ENCODE results near the gene ERVMER34-1. TPM values are rescaled to one million over a fixed set of nuclear protein-coding genes. Genes with fewer than 3 reads are reported as not detected.

The ERVMER34-1 gene
- total RNA-seq, 5 donors from 2014 or later (not counting 1 experiment from before 2014, with no cell fraction given) = not detected

DNA sequence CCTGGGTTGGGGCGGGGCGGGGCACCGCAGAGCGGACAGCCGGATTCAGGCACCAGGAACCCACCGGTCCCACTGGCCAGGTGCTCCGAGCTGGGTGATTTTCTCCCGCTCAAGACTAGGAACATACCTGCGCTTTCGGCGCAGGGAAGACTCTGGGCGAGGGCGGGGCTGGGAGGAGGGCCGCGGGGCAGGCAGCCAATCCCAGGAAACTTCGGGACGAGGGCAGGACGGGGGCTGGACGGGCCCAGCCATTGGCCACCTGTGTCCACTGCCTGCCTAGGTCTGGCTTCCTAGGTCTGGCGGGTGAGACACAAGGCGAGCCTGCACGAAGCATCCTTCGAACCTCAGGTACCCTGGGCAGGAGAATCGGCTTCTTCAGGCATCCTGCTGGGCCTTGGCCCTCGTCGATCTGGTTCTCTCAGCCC is 274 bp upstream of the ERVMER34-1 start:
- peaks cover 54 to 68% of the 10 kb centered on the region in 2 donors for H3K27me3 Mint-ChIP-seq
- ChIA-PET CTCF (no interaction called here), POLR2A (interaction anchor here in 1 of 2 donors (0.6 kb wide), 1 partner anchor 24 kb away, joined by 3 read pairs; no protein-coding TSS in a partner anchor)
- H3K27me3 ChIP-seq (replicated peaks in 1 of 2; ENCODE audit: control insufficient read depth in 2 of 2, extremely low read depth in 1 of 2, insufficient read depth in 2 of 2, low read length in 1 of 2) = peaks cover 12 to 41% of the 10 kb centered on the region in 2 experiments
- DNase-seq = no peak
- peak in 2 of 4 experiments; percentile 19 to 24 for ATAC-seq (replicated peaks in 1 of 4)
- peaks cover 3% of the 10 kb centered on the region for H3K36me3 Mint-ChIP-seq
- H3K4me3 ChIP-seq (ENCODE audit: control insufficient read depth in 1 of 2, extremely low read depth in 1 of 2, low read length in 1 of 2) = peak overlapping the region; percentile 30 to 67
- H3K4me1 Mint-ChIP-seq = peaks cover 6 to 15% (median 10%) of the 10 kb centered on the region in 3 donors
- no peak overlapping the region for H3K27ac ChIP-seq (ENCODE audit: low read length)
- H3K9me3 ChIP-seq = no peaks in the 10 kb centered on the region
- peak overlapping the region; percentile 63 to 73 (median 64) for H3K4me3 Mint-ChIP-seq
- WGBS (ENCODE audit: insufficient coverage) = 15% methylated on average over 26 of the region's 26 CpGs
- H3K4me1 ChIP-seq (ENCODE audit: control insufficient read depth in 1 of 2, extremely low read depth in 1 of 2, insufficient read depth in 2 of 2, low read length in 2 of 2) = peaks cover 2 to 12% of the 10 kb centered on the region in 2 experiments
- H3K27ac Mint-ChIP-seq = no peak overlapping the region
- no peaks in the 10 kb centered on the region for H3K9me3 Mint-ChIP-seq
- H3K36me3 ChIP-seq (ENCODE audit: control insufficient read depth in 2 of 2, extremely low read depth in 1 of 2, insufficient read depth in 1 of 2, low read length in 1 of 2) = no peaks in the 10 kb centered on the region

DNA sequence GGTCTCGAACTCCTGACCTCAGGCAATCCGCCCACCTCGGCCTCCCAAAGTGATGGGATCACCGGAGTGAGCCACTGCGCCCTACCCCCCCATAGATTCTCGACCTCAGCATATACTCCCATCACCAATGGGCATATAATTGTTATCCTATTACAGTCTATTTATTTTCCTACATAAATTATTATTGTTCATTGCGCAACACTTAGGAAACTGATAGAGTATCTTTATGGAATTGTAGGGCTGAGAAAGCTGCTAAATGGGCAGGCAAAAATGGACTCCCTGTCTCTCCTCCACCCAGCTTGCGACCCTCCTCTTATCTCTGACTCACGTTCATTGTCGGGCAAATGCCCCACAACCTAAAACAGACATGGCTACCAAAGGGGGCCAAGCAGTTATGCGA is 1.0 kb downstream of the ERVMER34-1 start:
- Histone ChIP-seq H3K4me1 (ENCODE audit: control insufficient read depth in 1 of 2, extremely low read depth in 1 of 2, insufficient read depth in 2 of 2, low read length in 2 of 2) (peaks cover 2 to 12% of the 10 kb centered on the region in 2 experiments), H3K27ac (ENCODE audit: low read length) (no peak overlapping the region), H3K27me3 (replicated peaks in 1 of 2; ENCODE audit: control insufficient read depth in 2 of 2, extremely low read depth in 1 of 2, insufficient read depth in 2 of 2, low read length in 1 of 2) (peaks cover 12 to 39% of the 10 kb centered on the region in 2 experiments), H3K36me3 (ENCODE audit: control insufficient read depth in 2 of 2, extremely low read depth in 1 of 2, insufficient read depth in 1 of 2, low read length in 1 of 2) (no peaks in the 10 kb centered on the region), H3K4me3 (ENCODE audit: control insufficient read depth in 1 of 2, extremely low read depth in 1 of 2, low read length in 1 of 2) (peak overlapping the region in 1 of 2 donors; percentile 23), H3K9me3 (no peaks in the 10 kb centered on the region)
- peaks cover 6 to 15% (median 10%) of the 10 kb centered on the region in 3 donors for H3K4me1 Mint-ChIP-seq
- WGBS (ENCODE audit: insufficient coverage) = 100% methylated on average over 3 of the region's 11 CpGs
- ATAC-seq (replicated peaks in 1 of 4) (no peak), DNase-seq (no peak)
- H3K4me3 Mint-ChIP-seq = peak overlapping the region; percentile 63 to 73 (median 66)
- peaks cover 3% of the 10 kb centered on the region for H3K36me3 Mint-ChIP-seq
- H3K27ac Mint-ChIP-seq = no peak overlapping the region
- H3K27me3 Mint-ChIP-seq = peaks cover 51 to 64% of the 10 kb centered on the region in 2 donors
- CTCF ChIA-PET = no interaction called here
- H3K9me3 Mint-ChIP-seq = no peaks in the 10 kb centered on the region
- POLR2A ChIA-PET = interaction anchor here in 1 of 2 donors (0.6 kb wide), 1 partner anchor 9 kb away, joined by 3 read pairs; no protein-coding TSS in a partner anchor

DNA sequence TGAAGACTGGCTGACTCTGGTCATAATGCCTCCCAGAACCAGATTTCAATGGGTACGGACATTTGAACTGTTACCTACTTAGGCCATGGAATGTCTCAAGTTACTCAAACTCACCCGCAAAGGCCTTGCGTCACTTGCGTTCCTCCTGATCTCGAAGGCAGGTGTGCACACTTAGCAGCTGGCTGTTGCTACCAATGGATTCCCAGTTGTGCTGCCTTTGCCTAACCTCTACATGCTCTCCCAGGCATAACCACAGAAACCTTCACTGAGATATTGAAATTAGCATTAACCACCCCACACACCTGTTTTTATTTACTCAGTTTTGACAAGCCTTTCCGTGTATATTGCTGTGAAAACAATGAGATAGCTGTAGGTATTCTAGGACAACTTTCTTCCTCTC is 2.8 kb downstream of the ERVMER34-1 start:
- no peak overlapping the region for H3K27ac Mint-ChIP-seq
- no peak for DNase-seq
- Histone ChIP-seq H3K27ac (ENCODE audit: low read length) (no peak overlapping the region), H3K27me3 (replicated peaks in 1 of 2; ENCODE audit: control insufficient read depth in 2 of 2, extremely low read depth in 1 of 2, insufficient read depth in 2 of 2, low read length in 1 of 2) (peaks cover 12 to 39% of the 10 kb centered on the region in 2 experiments), H3K9me3 (no peaks in the 10 kb centered on the region), H3K4me3 (ENCODE audit: control insufficient read depth in 1 of 2, extremely low read depth in 1 of 2, low read length in 1 of 2) (no peak overlapping the region), H3K36me3 (ENCODE audit: control insufficient read depth in 2 of 2, extremely low read depth in 1 of 2, insufficient read depth in 1 of 2, low read length in 1 of 2) (no peaks in the 10 kb centered on the region), H3K4me1 (ENCODE audit: control insufficient read depth in 1 of 2, extremely low read depth in 1 of 2, insufficient read depth in 2 of 2, low read length in 2 of 2) (peaks cover 2 to 12% of the 10 kb centered on the region in 2 experiments)
- ATAC-seq (replicated peaks in 1 of 4) = no peak
- no peaks in the 10 kb centered on the region for H3K9me3 Mint-ChIP-seq
- POLR2A ChIA-PET = interaction anchor here in 1 of 2 donors (0.6 kb wide), 1 partner anchor 362 kb away, joined by 4 read pairs; no protein-coding TSS in a partner anchor
- CTCF ChIA-PET = interaction anchor here in 1 of 2 donors (0.6 kb wide), 1 partner anchor 915 kb away, joined by 4 read pairs; no protein-coding TSS in a partner anchor
- H3K36me3 Mint-ChIP-seq = peaks cover 3% of the 10 kb centered on the region
- H3K27me3 Mint-ChIP-seq = peaks cover 40 to 62% of the 10 kb centered on the region in 2 donors
- H3K4me3 Mint-ChIP-seq = no peak overlapping the region
- 89% methylated on average over 5 of the region's 6 CpGs for WGBS (ENCODE audit: insufficient coverage)
- H3K4me1 Mint-ChIP-seq = peaks cover 6 to 15% (median 10%) of the 10 kb centered on the region in 3 donors

DNA sequence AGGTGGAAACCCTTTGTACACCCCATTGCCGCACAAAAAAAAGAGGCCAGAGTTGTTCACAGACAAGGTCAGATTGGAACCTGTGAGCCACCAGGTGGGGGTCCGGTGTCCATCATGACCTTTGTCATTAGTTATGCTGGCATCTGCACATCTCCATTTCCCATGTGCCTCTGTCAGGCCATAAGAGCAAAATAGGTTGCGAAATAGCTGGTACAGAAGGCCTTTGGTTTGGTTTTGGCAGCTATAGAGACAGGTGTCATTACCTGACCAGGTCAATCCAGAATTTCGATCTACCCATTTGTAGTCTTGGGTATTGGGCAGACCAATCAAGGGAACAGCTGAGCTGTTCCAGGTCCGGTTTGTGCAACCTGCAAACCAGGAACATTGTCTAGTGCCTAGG is 6.6 kb downstream of the ERVMER34-1 start:
- no peaks in the 10 kb centered on the region for H3K4me1 Mint-ChIP-seq
- H3K36me3 Mint-ChIP-seq = peaks cover 1% of the 10 kb centered on the region
- ATAC-seq (replicated peaks in 1 of 4) (no peak), DNase-seq (no peak)
- peaks cover 20 to 26% of the 10 kb centered on the region in 2 donors for H3K27me3 Mint-ChIP-seq
- no peaks in the 10 kb centered on the region for H3K9me3 ChIP-seq
- no peaks in the 10 kb centered on the region for H3K36me3 ChIP-seq (ENCODE audit: control insufficient read depth in 2 of 2, extremely low read depth in 1 of 2, insufficient read depth in 1 of 2, low read length in 1 of 2)
- no peak overlapping the region for H3K4me3 ChIP-seq (ENCODE audit: control insufficient read depth in 1 of 2, extremely low read depth in 1 of 2, low read length in 1 of 2)
- no peaks in the 10 kb centered on the region for H3K4me1 ChIP-seq (ENCODE audit: control insufficient read depth in 1 of 2, extremely low read depth in 1 of 2, insufficient read depth in 2 of 2, low read length in 2 of 2)
- H3K27me3 ChIP-seq (replicated peaks in 1 of 2; ENCODE audit: control insufficient read depth in 2 of 2, extremely low read depth in 1 of 2, insufficient read depth in 2 of 2, low read length in 1 of 2) = peaks cover 1 to 12% of the 10 kb centered on the region in 2 experiments
- ChIA-PET POLR2A (no interaction called here), CTCF (no interaction called here)
- no peak overlapping the region for H3K27ac Mint-ChIP-seq
- 67% methylated on average over 2 of the region's 5 CpGs for WGBS (ENCODE audit: insufficient coverage)
- no peak overlapping the region for H3K27ac ChIP-seq (ENCODE audit: low read length)
- H3K4me3 Mint-ChIP-seq = no peak overlapping the region
- no peaks in the 10 kb centered on the region for H3K9me3 Mint-ChIP-seq

GRCh38 chr4:52743444-52744019 is 7.7 kb downstream of the ERVMER34-1 start:
- no peaks in the 10 kb centered on the region for H3K4me1 Mint-ChIP-seq
- H3K36me3 ChIP-seq (ENCODE audit: control insufficient read depth in 2 of 2, extremely low read depth in 1 of 2, insufficient read depth in 1 of 2, low read length in 1 of 2) = no peaks in the 10 kb centered on the region
- H3K27me3 Mint-ChIP-seq = peaks cover 11 to 17% of the 10 kb centered on the region in 2 donors
- DNase-seq (no peak), ATAC-seq (replicated peaks in 1 of 4) (no peak)
- H3K9me3 ChIP-seq = no peaks in the 10 kb centered on the region
- ChIA-PET POLR2A (no interaction called here), CTCF (no interaction called here)
- H3K9me3 Mint-ChIP-seq = no peaks in the 10 kb centered on the region
- no peak overlapping the region for H3K27ac ChIP-seq (ENCODE audit: low read length)
- H3K4me1 ChIP-seq (ENCODE audit: control insufficient read depth in 1 of 2, extremely low read depth in 1 of 2, insufficient read depth in 2 of 2, low read length in 2 of 2) = no peaks in the 10 kb centered on the region
- no peak overlapping the region for H3K4me3 ChIP-seq (ENCODE audit: control insufficient read depth in 1 of 2, extremely low read depth in 1 of 2, low read length in 1 of 2)
- peaks cover 0 to 4% of the 10 kb centered on the region in 2 experiments for H3K27me3 ChIP-seq (replicated peaks in 1 of 2; ENCODE audit: control insufficient read depth in 2 of 2, extremely low read depth in 1 of 2, insufficient read depth in 2 of 2, low read length in 1 of 2)
- 71% methylated on average over 1 of the region's 4 CpGs for WGBS (ENCODE audit: insufficient coverage)
- no peak overlapping the region for H3K4me3 Mint-ChIP-seq
- H3K27ac Mint-ChIP-seq = no peak overlapping the region
- no peaks in the 10 kb centered on the region for H3K36me3 Mint-ChIP-seq

- H3K4me1 ChIP-seq (ENCODE audit: control insufficient read depth in 1 of 2, extremely low read depth in 1 of 2, insufficient read depth in 2 of 2, low read length in 2 of 2) = no peaks in the 10 kb centered on the region
- H3K4me3 ChIP-seq (ENCODE audit: control insufficient read depth in 1 of 2, extremely low read depth in 1 of 2, low read length in 1 of 2) = no peak overlapping the region
- Mint-ChIP-seq H3K9me3 (no peaks in the 10 kb centered on the region), H3K36me3 (no peaks in the 10 kb centered on the region), H3K4me3 (no peak overlapping the region), H3K27ac (no peak overlapping the region), H3K27me3 (peaks cover 3 to 5% of the 10 kb centered on the region in 2 donors), H3K4me1 (no peaks in the 10 kb centered on the region)
- H3K36me3 ChIP-seq (ENCODE audit: control insufficient read depth in 2 of 2, extremely low read depth in 1 of 2, insufficient read depth in 1 of 2, low read length in 1 of 2) = no peaks in the 10 kb centered on the region
- H3K27me3 ChIP-seq (replicated peaks in 1 of 2; ENCODE audit: control insufficient read depth in 2 of 2, extremely low read depth in 1 of 2, insufficient read depth in 2 of 2, low read length in 1 of 2) = peaks cover 0 to 3% of the 10 kb centered on the region in 2 experiments
- POLR2A ChIA-PET = interaction anchor here in 1 of 2 donors (0.5 to 0.6 kb wide), 2 partner anchors 16 to 599 kb away, joined by 3 to 4 read pairs; no protein-coding TSS in a partner anchor
- no peak overlapping the region for H3K27ac ChIP-seq (ENCODE audit: low read length)
- H3K9me3 ChIP-seq = no peaks in the 10 kb centered on the region
- ATAC-seq (replicated peaks in 1 of 4) = no peak
- CTCF ChIA-PET = no interaction called here
- DNase-seq = no peak
Measured at GRCh38 chr4:52729586-52729985, 21.6 kb downstream of the ERVMER34-1 start.
